KG1 (cell line): Measurements from ENCODE around the gene NDP.
"Not testable (repeated sequence)": the region's sequence is repeated elsewhere in the genome, so short reads cannot be mapped to it uniquely, and the experiment has no call there.

Source experiments
- DNase-seq: peaks from one replicate; lab custom pipeline; 2025; lab: John Stamatoyannopoulos, UW

The NDP gene

GRCh38 chrX:43970528-43970927, 2.7 kb downstream of the NDP start:
- DNase-seq, result no peak

- no peak for DNase-seq
These were observed 3.4 kb downstream of the NDP start for GRCh38 chrX:43969504-43970501.

- DNase-seq, result no peak
These were observed 4.8 kb downstream of the NDP start for GRCh38 chrX:43968359-43968781.

- no peak for DNase-seq
These were observed 8.3 kb downstream of the NDP start for GRCh38 chrX:43964936-43965335.

GRCh38 chrX:43963726-43964125, 9.5 kb downstream of the NDP start:
- no peak for DNase-seq

GRCh38 chrX:43962636-43963035, 10.6 kb downstream of the NDP start:
- no peak for DNase-seq

GRCh38 chrX:43961699-43962098, 11.5 kb downstream of the NDP start:
- DNase-seq, result no peak

GRCh38 chrX:43958529-43958928, 14.7 kb downstream of the NDP start:
- DNase-seq, result peak; percentile 0

GRCh38 chrX:43956034-43956433, 17.2 kb downstream of the NDP start:
- DNase-seq, result no peak

GRCh38 chrX:43953218-43953617, 20.0 kb downstream of the NDP start:
- DNase-seq, result no peak

- DNase-seq, result no peak
These were observed 23.5 kb downstream of the NDP start for GRCh38 chrX:43949669-43950068.

- no peak for DNase-seq
These were observed 32.2 kb downstream of the NDP start for GRCh38 chrX:43940816-43941474.

- DNase-seq, result no peak
These were observed 33.8 kb downstream of the NDP start for GRCh38 chrX:43939187-43939926.

- DNase-seq, result not testable (repeated sequence)
These were observed 51.2 kb downstream of the NDP start for GRCh38 chrX:43922032-43922431.

GRCh38 chrX:43910772-43911171, 62.4 kb downstream of the NDP start:
- DNase-seq, result not testable (repeated sequence)

- DNase-seq, result no peak
These were observed 63.2 kb downstream of the NDP start for GRCh38 chrX:43910012-43910411.

- no peak for DNase-seq
These were observed 64.0 kb downstream of the NDP start for GRCh38 chrX:43909141-43909540.

GRCh38 chrX:43899878-43900815, 73.0 kb downstream of the NDP start:
- no peak for DNase-seq
